Breast epithelium (tissue), 4 donors: Measurements from ENCODE around the gene S100A10. TPM values are rescaled to one million over a fixed set of nuclear protein-coding genes. Genes with fewer than 3 reads are reported as not detected.

Experiments
- DNase-seq, 2 donors: peaks; one replicate each; pipeline ENCODE4 v3.0.0-alpha.2; 2019; ENCODE audit warnings: low spot score in 2 of 2
- H3K27ac ChIP-seq, 2 donors: fragments of 200-600 bp; sonication (generic) in 1 of 2; one replicate each; pipeline ENCODE4 v1.5.1; 2016 to 2019; ENCODE audit warnings: mild to moderate bottlenecking in 1 of 2
- H3K27me3 ChIP-seq, 2 donors: fragments of 200-600 bp; sonication (generic) in 1 of 2; one replicate each; pipeline versions ENCODE4 v1.5.1 to v1.6.0; 2017 to 2019; ENCODE audit warnings: control low read depth in 1 of 2, mild to moderate bottlenecking in 1 of 2
- H3K36me3 ChIP-seq: fragments of 200-600 bp; one replicate; pipeline ENCODE4 v1.5.1; 2019
- H3K4me1 ChIP-seq, 2 donors: fragments of 200-600 bp; sonication (generic); one replicate each; pipeline ENCODE4 v1.5.1; 2016 to 2019; ENCODE audit warnings: control low read depth in 1 of 2
- H3K4me3 ChIP-seq, 3 donors: fragments of 200-600 bp; sonication (generic); 1 replicate in 2 of 3; 2 replicates in 1 of 3; pipeline ENCODE4 v1.5.1; 2016 to 2019; ENCODE audit warnings: mild to moderate bottlenecking in 3 of 3, moderate library complexity in 2 of 3
- H3K9me3 ChIP-seq, 2 donors: fragments of 200-600 bp; sonication (generic) in 1 of 2; one replicate each; pipeline ENCODE4 v1.5.1; 2016 to 2019; ENCODE audit warnings: control low read depth in 1 of 2
- POLR2A ChIP-seq: fragments of 450-650 bp; IDR thresholded peaks from one replicate; pipeline ENCODE4 v1.6.1; 2016; ENCODE audit warnings: antibody characterized with exemption, mild to moderate bottlenecking, moderate library complexity
- POLR2AphosphoS5 ChIP-seq, 3 donors: sonication (generic); formaldehyde crosslinking; IDR thresholded peaks; one replicate each; pipeline ENCODE4 v1.6.1; 2017; ENCODE audit warnings: antibody characterized with exemption in 3 of 3
- intact Hi-C: fragments of 100-400 bp; cut with DNase I; formaldehyde crosslinking; loops from one replicate; pipeline ENCODE4 v1.15.1; 2023; ENCODE audit warnings: low total_unique reads
- total RNA-seq, 3 donors: library from RNA; depleted of rRNA; stranded (reverse); fragments of >200 nt; gene quantifications; one replicate each; pipeline ENCODE4 v1.1.0, GENCODE V29; 2016
- TF ChIP-seq, protein P1 (sequence below), 3 donors: fragments of 450-650 bp; IDR thresholded peaks; one replicate each; pipeline ENCODE4 v1.5.1; 2016 to 2017; ENCODE audit warnings: antibody characterized with exemption in 3 of 3, mild to moderate bottlenecking in 3 of 3, moderate library complexity in 3 of 3

Gene S100A10
- total RNA-seq, 3 donors from 2014 or later = 70.4 to 156 (median 84.9) TPM

DNA sequence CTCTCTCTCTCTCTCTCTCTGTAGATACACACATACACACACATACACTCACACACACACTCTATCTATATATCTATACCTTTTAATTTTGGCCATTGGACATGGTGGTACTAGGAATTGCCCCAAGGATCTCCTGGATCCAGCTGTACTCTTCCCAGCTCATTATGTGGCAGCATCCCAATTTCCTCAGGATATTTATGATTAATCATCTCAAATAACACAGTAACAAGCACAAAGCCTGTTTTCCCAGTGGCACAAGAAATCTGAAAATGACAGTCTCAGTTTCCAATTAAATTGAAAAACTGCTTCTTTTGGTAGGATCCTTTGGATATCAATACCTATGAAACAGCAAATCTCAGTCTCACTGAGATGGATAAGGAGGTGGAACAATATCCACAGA lies 27.6 kb downstream of the S100A10 start:
- no peak overlapping the region for H3K4me3 ChIP-seq
- intact Hi-C loops = no loop called here
- no peaks in the 10 kb centered on the region for H3K4me1 ChIP-seq
- DNase-seq = no peak
- no peaks in the 10 kb centered on the region for H3K36me3 ChIP-seq
- H3K27me3 ChIP-seq = no peaks in the 10 kb centered on the region
- no peak overlapping the region for H3K27ac ChIP-seq
- no peaks in the 10 kb centered on the region for H3K9me3 ChIP-seq
- TF ChIP-seq, protein P1, sequence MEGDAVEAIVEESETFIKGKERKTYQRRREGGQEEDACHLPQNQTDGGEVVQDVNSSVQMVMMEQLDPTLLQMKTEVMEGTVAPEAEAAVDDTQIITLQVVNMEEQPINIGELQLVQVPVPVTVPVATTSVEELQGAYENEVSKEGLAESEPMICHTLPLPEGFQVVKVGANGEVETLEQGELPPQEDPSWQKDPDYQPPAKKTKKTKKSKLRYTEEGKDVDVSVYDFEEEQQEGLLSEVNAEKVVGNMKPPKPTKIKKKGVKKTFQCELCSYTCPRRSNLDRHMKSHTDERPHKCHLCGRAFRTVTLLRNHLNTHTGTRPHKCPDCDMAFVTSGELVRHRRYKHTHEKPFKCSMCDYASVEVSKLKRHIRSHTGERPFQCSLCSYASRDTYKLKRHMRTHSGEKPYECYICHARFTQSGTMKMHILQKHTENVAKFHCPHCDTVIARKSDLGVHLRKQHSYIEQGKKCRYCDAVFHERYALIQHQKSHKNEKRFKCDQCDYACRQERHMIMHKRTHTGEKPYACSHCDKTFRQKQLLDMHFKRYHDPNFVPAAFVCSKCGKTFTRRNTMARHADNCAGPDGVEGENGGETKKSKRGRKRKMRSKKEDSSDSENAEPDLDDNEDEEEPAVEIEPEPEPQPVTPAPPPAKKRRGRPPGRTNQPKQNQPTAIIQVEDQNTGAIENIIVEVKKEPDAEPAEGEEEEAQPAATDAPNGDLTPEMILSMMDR (IDR thresholded peaks at IDR 0.05) = no peak
- TF ChIP-seq POLR2AphosphoS5 (IDR thresholded peaks at IDR 0.05) = no peak
- no peak for TF ChIP-seq POLR2A

DNA sequence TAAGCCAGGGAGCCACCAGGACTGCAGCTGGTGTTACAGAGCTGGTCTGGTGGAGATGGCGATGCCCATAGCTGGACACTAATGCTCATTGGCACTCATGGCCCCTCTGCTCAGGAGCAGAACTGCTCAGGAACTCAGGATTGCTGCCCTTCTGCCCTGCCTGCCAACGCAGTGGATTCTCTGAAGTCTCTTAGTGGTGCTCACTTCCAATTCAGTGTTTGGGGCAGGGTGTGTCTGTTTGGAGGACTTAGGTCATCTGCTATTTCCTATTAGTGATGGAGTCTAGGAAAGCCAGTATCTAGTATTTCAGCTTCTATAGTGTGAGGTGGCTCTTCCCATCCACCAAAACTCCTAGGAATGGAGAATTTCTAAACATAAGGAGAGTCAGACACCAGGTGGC lies 29.1 kb downstream of the S100A10 start:
- H3K9me3 ChIP-seq = no peaks in the 10 kb centered on the region
- no peak for DNase-seq
- H3K36me3 ChIP-seq = no peaks in the 10 kb centered on the region
- no peak overlapping the region for H3K27ac ChIP-seq
- no peak overlapping the region for H3K4me3 ChIP-seq
- H3K4me1 ChIP-seq = no peaks in the 10 kb centered on the region
- TF ChIP-seq POLR2A (no peak), POLR2AphosphoS5 (IDR thresholded peaks at IDR 0.05) (no peak)
- TF ChIP-seq, protein P1 (IDR thresholded peaks at IDR 0.05) = no peak
- intact Hi-C loops = no loop called here
- H3K27me3 ChIP-seq = no peaks in the 10 kb centered on the region

DNA sequence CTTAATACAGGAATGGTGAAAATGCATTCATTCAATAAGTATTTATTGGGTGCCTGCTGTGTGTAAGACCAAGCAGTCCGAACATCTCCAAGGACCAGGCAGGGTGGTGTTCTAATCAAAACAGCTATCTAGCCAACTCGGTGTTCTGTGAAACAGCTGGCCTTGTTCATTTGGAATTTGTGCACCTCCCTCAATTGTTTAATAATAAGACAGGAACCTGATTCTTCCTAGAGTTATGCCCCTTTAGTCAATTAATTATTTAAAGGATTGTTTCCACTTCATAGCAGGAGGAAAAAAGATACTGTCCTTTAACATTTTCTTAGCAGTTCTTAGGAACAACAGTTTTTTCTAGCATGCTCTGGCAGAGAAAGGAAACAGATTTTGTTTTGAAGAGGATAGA lies 30.4 kb downstream of the S100A10 start:
- H3K4me1 ChIP-seq = no peaks in the 10 kb centered on the region
- no peak overlapping the region for H3K27ac ChIP-seq
- no peaks in the 10 kb centered on the region for H3K9me3 ChIP-seq
- no peaks in the 10 kb centered on the region for H3K36me3 ChIP-seq
- TF ChIP-seq, protein P1 (IDR thresholded peaks at IDR 0.05) = no peak
- no peak for TF ChIP-seq POLR2A
- TF ChIP-seq POLR2AphosphoS5 (IDR thresholded peaks at IDR 0.05) = no peak
- intact Hi-C loops = no loop called here
- DNase-seq = no peak
- H3K4me3 ChIP-seq = no peak overlapping the region
- H3K27me3 ChIP-seq = no peaks in the 10 kb centered on the region

DNA sequence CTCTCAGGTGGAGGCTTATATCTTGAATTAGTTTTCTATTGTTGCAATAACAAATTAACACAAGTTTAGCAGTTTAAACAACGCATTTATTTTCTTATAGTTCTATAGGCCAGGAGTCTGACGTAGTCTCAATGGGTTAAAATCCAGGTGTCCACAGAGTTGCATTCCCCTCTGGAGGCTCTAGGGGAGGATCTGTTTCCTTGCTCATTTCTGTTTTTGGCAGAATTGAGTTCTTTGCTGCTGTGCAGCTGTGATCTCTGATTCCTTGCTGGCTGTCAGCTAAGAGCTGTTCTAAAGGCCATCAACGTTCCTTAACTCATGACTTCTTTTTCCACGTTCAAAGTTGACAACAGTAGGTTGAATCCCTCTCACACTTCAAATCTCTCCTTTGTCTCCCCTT lies 31.8 kb downstream of the S100A10 start:
- no peaks in the 10 kb centered on the region for H3K9me3 ChIP-seq
- no peaks in the 10 kb centered on the region for H3K27me3 ChIP-seq
- no peak for DNase-seq
- intact Hi-C loops = no loop called here
- no peak overlapping the region for H3K27ac ChIP-seq
- no peak overlapping the region for H3K4me3 ChIP-seq
- TF ChIP-seq, protein P1 (IDR thresholded peaks at IDR 0.05) = no peak
- TF ChIP-seq POLR2A (no peak), POLR2AphosphoS5 (IDR thresholded peaks at IDR 0.05) (no peak)
- no peaks in the 10 kb centered on the region for H3K4me1 ChIP-seq
- no peaks in the 10 kb centered on the region for H3K36me3 ChIP-seq

DNA sequence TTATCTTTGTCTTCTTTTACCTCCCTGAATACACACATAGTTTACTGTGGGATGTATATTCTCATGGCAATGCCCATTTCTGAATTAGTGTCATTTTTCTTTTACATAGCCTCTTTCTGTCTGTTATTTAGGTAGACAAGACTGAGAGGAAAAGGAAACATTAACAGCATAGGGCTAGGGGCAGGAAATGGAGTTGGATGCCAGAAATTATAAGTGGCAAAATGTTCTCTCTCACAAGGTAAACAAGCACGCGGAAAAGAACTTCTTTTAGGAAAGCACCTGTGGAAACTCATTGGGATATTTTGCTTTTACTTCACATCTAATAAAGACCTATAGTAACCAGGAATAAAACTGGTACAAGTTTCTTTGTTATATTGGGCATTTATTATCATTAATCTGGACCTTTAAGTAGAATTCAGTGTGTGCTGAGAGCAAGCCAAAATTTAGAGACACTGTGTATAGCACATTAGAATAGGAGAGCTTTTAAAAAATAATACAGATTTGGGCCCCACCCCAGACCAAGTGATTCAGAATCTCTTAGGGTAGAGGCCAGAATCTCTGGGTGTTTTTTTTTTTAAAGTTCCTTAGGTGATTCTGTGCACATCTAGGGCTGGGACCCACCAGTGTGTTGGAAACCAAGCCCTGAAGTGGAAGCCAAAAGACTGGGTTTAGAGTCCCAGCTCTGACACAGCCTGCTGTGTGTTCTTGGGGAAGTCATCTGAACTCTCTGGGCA lies 32.7 kb downstream of the S100A10 start:
- intact Hi-C loops = no loop called here

More for the DNA sequence above, 32.7 kb downstream of the S100A10 start:
- no peak for DNase-seq
- TF ChIP-seq POLR2AphosphoS5 (IDR thresholded peaks at IDR 0.05) = no peak
- TF ChIP-seq, protein P1 (IDR thresholded peaks at IDR 0.05) = no peak
- TF ChIP-seq POLR2A = no peak
- Histone ChIP-seq H3K9me3 (no peaks in the 10 kb centered on the region), H3K27ac (peak overlapping the region; percentile 17 to 34), H3K36me3 (no peaks in the 10 kb centered on the region), H3K4me3 (no peak overlapping the region), H3K27me3 (no peaks in the 10 kb centered on the region), H3K4me1 (no peaks in the 10 kb centered on the region)
